ENCODE results near the gene ZNF598.

- TF ChIP-seq REST (IDR thresholded peaks at IDR 0.05; ENCODE audit: low read depth): no peak
- TF ChIP-seq CEBPB (IDR thresholded peaks at IDR 0.05): no peak
- peak; percentile 52 for TF ChIP-seq MAX (IDR thresholded peaks at IDR 0.05)
- 0 out of 2 replicates have a peak, but pooled peaks have one; percentile 37 for TF ChIP-seq TAF1 (IDR thresholded peaks at IDR 0.05; ENCODE audit: low read depth)
- peak; percentile 10; the same call in 1 of the 2 replicates for TF ChIP-seq CREB1 (IDR thresholded peaks at IDR 0.05; ENCODE audit: low read depth)
- TF ChIP-seq YY1 (IDR thresholded peaks at IDR 0.05; ENCODE audit: low read depth): 0 out of 2 replicates have a peak, but pooled peaks have one; percentile 13
- TF ChIP-seq RAD21 (IDR thresholded peaks at IDR 0.05; ENCODE audit: low read depth): peak; percentile 98
- TF ChIP-seq EGR1 (IDR thresholded peaks at IDR 0.05): no peak
- TF ChIP-seq NFIC (IDR thresholded peaks at IDR 0.05): no peak; the same call in 1 of the 2 replicates
- TF ChIP-seq EP300 (IDR thresholded peaks at IDR 0.05; ENCODE audit: borderline replicate concordance): peak; percentile 49; the same call in 1 of the 2 replicates
Measured at GRCh38 chr16:2023092-2024031, 13.7 kb upstream of the ZNF598 start.
